Endodermal cell (in vitro differentiated cells): ENCODE data around the gene FARP1. TPM values are rescaled to one million over a fixed set of nuclear protein-coding genes. Genes with fewer than 3 reads are reported as not detected.

Source experiments
- DNase-seq: peaks from one replicate; pipeline ENCODE4 v3.0.0-alpha.2; 2017
- H3K27ac ChIP-seq: 2 replicates; pipeline ENCODE4 v1.5.1; 2013; ENCODE audit warnings: mild to moderate bottlenecking, low read depth, low read length, moderate library complexity
- H3K27me3 ChIP-seq: 2 replicates; pipeline ENCODE4 v1.6.1; 2013; ENCODE audit warnings: mild to moderate bottlenecking, low read length, moderate library complexity; ENCODE audit not compliant: insufficient read depth, control insufficient read depth, poor library complexity, severe bottlenecking
- H3K36me3 ChIP-seq: 2 replicates; pipeline ENCODE4 v1.7.0; 2013; ENCODE audit warnings: mild to moderate bottlenecking, low read length, moderate library complexity; ENCODE audit not compliant: control insufficient read depth, insufficient read depth
- H3K4me1 ChIP-seq: one replicate; pipeline ENCODE4 v1.7.0; 2013; ENCODE audit warnings: low read length; ENCODE audit not compliant: control insufficient read depth, insufficient read depth
- H3K4me3 ChIP-seq: 2 replicates; pipeline ENCODE4 v1.5.1; 2013; ENCODE audit warnings: mild to moderate bottlenecking, low read length, moderate library complexity
- H3K9ac ChIP-seq: 2 replicates; pipeline ENCODE4 v1.6.1; 2013; ENCODE audit warnings: mild to moderate bottlenecking, low read length, moderate library complexity; ENCODE audit not compliant: poor library complexity, severe bottlenecking; ENCODE audit errors: extremely low read depth
- H3K9me3 ChIP-seq: 2 replicates; pipeline ENCODE4 v1.6.1; 2013; ENCODE audit warnings: mild to moderate bottlenecking, low read length, moderate library complexity; ENCODE audit not compliant: control insufficient read depth
- H3K27ac Mint-ChIP-seq: 2 replicates; pipeline ENCODE4 v1.8.0; 2020; ENCODE audit warnings: mixed read lengths
- H3K27me3 Mint-ChIP-seq: 2 replicates; pipeline ENCODE4 v1.8.0; 2021; ENCODE audit warnings: mild to moderate bottlenecking, mixed read lengths; ENCODE audit not compliant: insufficient read depth
- H3K36me3 Mint-ChIP-seq: 2 replicates; pipeline ENCODE4 v1.8.0; 2020; ENCODE audit warnings: low read depth, mixed read lengths
- H3K4me1 Mint-ChIP-seq: 2 replicates; pipeline ENCODE4 v1.8.0; 2020; ENCODE audit warnings: mixed read lengths
- H3K4me3 Mint-ChIP-seq: 2 replicates; pipeline ENCODE4 v1.8.0; 2020; ENCODE audit warnings: mild to moderate bottlenecking, moderate library complexity, mixed read lengths
- H3K9me3 Mint-ChIP-seq: 2 replicates; pipeline ENCODE4 v1.8.0; 2020; ENCODE audit warnings: mild to moderate bottlenecking, mixed read lengths
- WGBS, 2 experiments: methylation state at CpG; one replicate each; pipeline versions ENCODE4 v1.1.5 to v1.1.7; 2013; ENCODE audit warnings: missing lambda C conversion rate in 2 of 2, mixed read lengths in 1 of 2; ENCODE audit not compliant: insufficient coverage in 1 of 2, insufficient read length in 1 of 2; 5-methylcytosine and 5-hydroxymethylcytosine counted together
- total RNA-seq, 2 donors: library from RNA; stranded (reverse); fragmentation: NEBNext Ultra II Directional in 1 of 2; extraction: Animal tissue kit (Norgen Biotek cat#: 25700) in 1 of 2; gene quantifications; 2 replicates in 1 of 2; 3 replicates in 1 of 2; pipeline ENCODE4 v1.2.1, GENCODE V29; 2021
- TF ChIP-seq, protein P1 (sequence below): fragments of 200-600 bp; sonication (generic); conservative IDR thresholded peaks from 2 replicates; pipeline ENCODE4 v1.5.0; 2021; ENCODE audit warnings: antibody characterized with exemption, mild to moderate bottlenecking

The FARP1 gene
- total RNA-seq, 2 donors from 2014 or later: 237 to 319 TPM

- no peak overlapping the region for H3K27ac Mint-ChIP-seq
- Histone ChIP-seq H3K9me3 (no peaks in the 10 kb centered on the region), H3K36me3 (peaks cover 5% of the 10 kb centered on the region), H3K27ac (no peak overlapping the region), H3K4me3 (no peak overlapping the region), H3K9ac (no peak overlapping the region), H3K27me3 (no peaks in the 10 kb centered on the region), H3K4me1 (peaks cover 28% of the 10 kb centered on the region)
- H3K9me3 Mint-ChIP-seq: no peaks in the 10 kb centered on the region
- peaks cover 5% of the 10 kb centered on the region for H3K36me3 Mint-ChIP-seq
- peaks cover 54% of the 10 kb centered on the region for H3K4me1 Mint-ChIP-seq
- H3K4me3 Mint-ChIP-seq: no peak overlapping the region
- no peak for DNase-seq
- 87% methylated on average over 2 of the region's 2 CpGs; no CpG with 5 or more reads in 1 of the 2 experiments for WGBS, 2 experiments
- TF ChIP-seq, protein P1, sequence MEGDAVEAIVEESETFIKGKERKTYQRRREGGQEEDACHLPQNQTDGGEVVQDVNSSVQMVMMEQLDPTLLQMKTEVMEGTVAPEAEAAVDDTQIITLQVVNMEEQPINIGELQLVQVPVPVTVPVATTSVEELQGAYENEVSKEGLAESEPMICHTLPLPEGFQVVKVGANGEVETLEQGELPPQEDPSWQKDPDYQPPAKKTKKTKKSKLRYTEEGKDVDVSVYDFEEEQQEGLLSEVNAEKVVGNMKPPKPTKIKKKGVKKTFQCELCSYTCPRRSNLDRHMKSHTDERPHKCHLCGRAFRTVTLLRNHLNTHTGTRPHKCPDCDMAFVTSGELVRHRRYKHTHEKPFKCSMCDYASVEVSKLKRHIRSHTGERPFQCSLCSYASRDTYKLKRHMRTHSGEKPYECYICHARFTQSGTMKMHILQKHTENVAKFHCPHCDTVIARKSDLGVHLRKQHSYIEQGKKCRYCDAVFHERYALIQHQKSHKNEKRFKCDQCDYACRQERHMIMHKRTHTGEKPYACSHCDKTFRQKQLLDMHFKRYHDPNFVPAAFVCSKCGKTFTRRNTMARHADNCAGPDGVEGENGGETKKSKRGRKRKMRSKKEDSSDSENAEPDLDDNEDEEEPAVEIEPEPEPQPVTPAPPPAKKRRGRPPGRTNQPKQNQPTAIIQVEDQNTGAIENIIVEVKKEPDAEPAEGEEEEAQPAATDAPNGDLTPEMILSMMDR: no peak
- no peaks in the 10 kb centered on the region for H3K27me3 Mint-ChIP-seq
Measured at GRCh38 chr13:98295371-98295770, 152.5 kb downstream of the FARP1 start.

GRCh38 chr13:98297051-98297450 lies 154.2 kb downstream of the FARP1 start:
- no peaks in the 10 kb centered on the region for H3K27me3 ChIP-seq
- H3K9me3 ChIP-seq: no peaks in the 10 kb centered on the region
- TF ChIP-seq, protein P1: no peak
- H3K4me1 Mint-ChIP-seq: peaks cover 46% of the 10 kb centered on the region
- H3K4me3 Mint-ChIP-seq: no peak overlapping the region
- H3K4me3 ChIP-seq: no peak overlapping the region
- H3K4me1 ChIP-seq: peaks cover 28% of the 10 kb centered on the region
- H3K9me3 Mint-ChIP-seq: no peaks in the 10 kb centered on the region
- no peaks in the 10 kb centered on the region for H3K27me3 Mint-ChIP-seq
- 87 to 96% methylated on average over 3 to 5 of the region's 5 CpGs for WGBS, 2 experiments
- H3K27ac Mint-ChIP-seq: no peak overlapping the region
- H3K27ac ChIP-seq: no peak overlapping the region
- H3K36me3 ChIP-seq: peaks cover 5% of the 10 kb centered on the region
- peaks cover 5% of the 10 kb centered on the region for H3K36me3 Mint-ChIP-seq
- no peak overlapping the region for H3K9ac ChIP-seq
- no peak for DNase-seq

DNA sequence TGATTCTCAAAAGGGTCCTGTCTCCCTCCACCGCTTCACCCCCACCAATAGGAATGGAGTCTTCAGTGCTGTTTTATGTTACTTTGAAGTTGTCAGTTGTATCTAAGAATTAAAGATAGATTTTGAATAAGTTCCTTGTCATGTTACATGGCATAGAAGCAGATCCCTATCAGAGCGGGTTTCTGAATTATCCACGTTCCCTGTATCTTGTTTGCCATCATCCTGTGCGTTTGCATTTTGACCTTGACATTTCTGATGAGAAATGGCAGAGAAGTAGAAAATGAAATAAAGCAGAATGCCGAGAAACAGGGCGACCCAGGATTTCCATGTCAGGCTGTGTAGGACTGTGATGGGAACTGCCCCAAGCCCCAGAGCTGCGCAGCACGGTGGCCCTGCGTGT lies 154.9 kb downstream of the FARP1 start:
- TF ChIP-seq, protein P1: no peak
- Histone ChIP-seq H3K9me3 (no peaks in the 10 kb centered on the region), H3K27me3 (no peaks in the 10 kb centered on the region), H3K4me1 (peaks cover 25% of the 10 kb centered on the region), H3K9ac (no peak overlapping the region), H3K4me3 (no peak overlapping the region), H3K27ac (no peak overlapping the region), H3K36me3 (peaks cover 5% of the 10 kb centered on the region)
- Mint-ChIP-seq H3K27me3 (no peaks in the 10 kb centered on the region), H3K4me1 (peaks cover 48% of the 10 kb centered on the region), H3K9me3 (no peaks in the 10 kb centered on the region), H3K27ac (no peak overlapping the region), H3K36me3 (peaks cover 5% of the 10 kb centered on the region), H3K4me3 (no peak overlapping the region)
- DNase-seq: no peak
- 83 to 95% methylated on average over 6 to 8 of the region's 9 CpGs for WGBS, 2 experiments
